LNCAP (cell line): Measurements from ENCODE around the gene EPS8.

Experiments
- CTCF ChIP-seq: fragments of 450-650 bp; IDR thresholded peaks from 2 replicates; pipeline ENCODE4 v1.5.1; 2017; ENCODE audit warnings: mild to moderate bottlenecking

The EPS8 gene

GRCh38 chr12:15689751-15690191, 99.4 kb downstream of the EPS8 start:
- TF ChIP-seq CTCF, result no peak

GRCh38 chr12:15688838-15689625, 100.2 kb downstream of the EPS8 start:
- TF ChIP-seq CTCF, result no peak

- no peak for TF ChIP-seq CTCF
These were observed 100.9 kb downstream of the EPS8 start for GRCh38 chr12:15688202-15688736.

DNA sequence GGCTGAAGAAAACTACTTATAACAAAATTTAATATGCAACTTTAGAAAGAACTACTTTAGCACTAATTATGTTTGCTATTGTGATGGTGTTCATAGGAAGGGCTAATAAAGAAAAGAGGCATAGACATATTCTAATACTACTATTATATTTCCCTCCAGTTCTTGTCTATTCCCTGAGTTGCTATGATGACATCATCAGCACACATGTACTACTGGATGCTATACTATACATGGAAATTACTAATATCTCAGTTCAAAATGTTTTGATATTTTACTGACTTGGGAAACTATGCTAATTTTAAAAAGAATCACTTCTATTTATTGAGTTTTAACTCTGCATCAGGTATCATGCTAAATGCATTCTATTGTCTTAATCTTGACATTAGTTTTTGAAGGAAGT, 101.6 kb downstream of the EPS8 start:
- no peak for TF ChIP-seq CTCF

DNA sequence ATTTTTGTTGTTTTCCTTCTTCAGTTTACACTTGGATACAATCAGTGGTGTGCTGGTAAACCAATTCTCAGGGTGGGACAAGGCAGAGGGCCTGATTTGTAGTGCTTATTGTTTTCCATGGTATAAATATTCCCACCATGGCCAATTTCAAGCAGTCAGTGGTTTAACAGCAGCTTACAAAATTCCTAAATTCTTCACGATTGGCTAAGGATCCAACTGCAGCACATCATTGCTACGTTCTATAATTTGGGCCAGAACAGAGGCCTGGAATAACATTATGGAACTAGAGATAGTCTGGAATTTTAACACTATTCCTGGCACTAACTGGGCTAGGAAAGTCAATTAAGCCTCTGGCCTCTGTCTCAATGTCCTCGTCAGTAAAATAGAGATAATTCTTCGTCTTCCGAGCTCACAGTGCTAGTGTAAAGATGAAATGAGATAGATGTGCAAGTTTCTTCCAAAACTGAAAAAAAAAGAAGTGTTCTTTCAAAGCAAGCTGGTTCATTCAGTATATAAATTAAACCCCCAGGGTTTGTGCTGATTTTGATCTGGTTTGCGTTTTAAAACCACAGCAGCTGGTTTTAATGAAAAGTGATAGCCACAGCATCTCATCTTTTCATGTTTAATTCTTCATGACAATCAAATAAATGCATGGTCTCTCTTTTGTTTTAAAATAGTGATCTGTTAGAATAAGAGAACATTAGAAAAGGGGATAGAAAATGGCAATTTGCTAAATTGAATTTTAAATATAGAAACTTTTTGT, 104.1 kb downstream of the EPS8 start:
- TF ChIP-seq CTCF, result no peak

GRCh38 chr12:15682826-15683225, 106.4 kb downstream of the EPS8 start:
- TF ChIP-seq CTCF, result no peak

- TF ChIP-seq CTCF, result no peak
These were observed 110.0 kb downstream of the EPS8 start for GRCh38 chr12:15679151-15679550.
